ENCODE results near the gene TVP23C. TPM values are rescaled to one million over a fixed set of nuclear protein-coding genes. Genes with fewer than 3 reads are reported as not detected.
"Not testable (repeated sequence)": the region's sequence is repeated elsewhere in the genome, so short reads cannot be mapped to it uniquely, and the experiment has no call there.

TVP23C gene
- total RNA-seq = 24.2 TPM

DNA sequence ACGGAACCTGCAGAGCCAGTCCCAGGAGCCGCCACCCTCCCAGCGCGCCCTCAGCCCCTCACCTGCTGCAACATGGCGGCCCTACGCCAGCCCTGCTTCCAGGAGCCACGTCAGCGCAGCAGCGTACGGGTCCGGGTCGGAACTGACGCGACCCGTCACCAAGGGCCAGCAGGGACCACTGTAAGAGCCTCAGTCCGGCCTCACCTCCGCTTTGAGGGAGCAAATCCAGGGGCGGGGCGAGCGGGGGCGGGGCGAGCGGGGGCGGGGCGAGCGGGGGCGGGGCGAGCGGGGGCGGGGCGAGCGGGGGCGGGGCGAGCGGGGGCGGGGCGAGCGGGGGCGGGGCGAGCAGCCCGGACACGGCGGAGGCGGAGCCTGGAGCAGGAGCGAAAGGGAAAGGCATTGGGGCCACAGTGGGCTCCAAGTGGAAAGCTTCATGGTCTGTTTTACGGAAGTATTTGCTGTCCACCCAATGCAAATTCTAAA lies at the start of gene TVP23C:
Gene TVP23C (minus strand): TSS at position 109 of the 483 bp plus-strand sequence. CDS start 35 bp downstream, at position 74.
- H3K27me3 ChIP-seq (ENCODE audit: insufficient read depth, low read length); H3K9me3 ChIP-seq (ENCODE audit: low read depth, low read length); H3K4me1 ChIP-seq (ENCODE audit: insufficient read depth, low read length): not testable (repeated sequence)
- H3K4me3 ChIP-seq (ENCODE audit: low read length) = peak within 1 kb of the TSS; percentile 57

DNA sequence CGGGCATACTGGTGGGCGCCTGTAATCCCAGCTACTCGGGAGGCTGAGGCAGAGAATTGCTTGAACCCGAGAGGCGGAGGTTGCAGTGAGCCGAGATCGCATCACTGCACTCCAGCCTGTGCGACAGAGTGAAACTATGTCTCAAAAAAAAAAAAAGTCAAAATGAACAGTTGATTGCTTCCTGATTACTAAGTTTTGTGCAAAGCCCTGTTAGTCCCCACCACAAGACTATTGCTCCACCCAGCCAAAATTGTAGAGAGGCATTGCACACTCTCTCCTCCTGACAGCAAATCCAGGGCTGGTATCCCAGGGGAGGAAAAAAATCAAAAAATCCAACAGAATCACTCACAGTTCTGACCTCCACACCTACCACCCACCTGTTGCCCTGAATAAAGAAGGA lies 29.7 kb upstream of the TVP23C start:
- not testable (repeated sequence) for H3K4me3 ChIP-seq (ENCODE audit: low read length); H3K27me3 ChIP-seq (ENCODE audit: insufficient read depth, low read length); H3K4me1 ChIP-seq (ENCODE audit: insufficient read depth, low read length); H3K9me3 ChIP-seq (ENCODE audit: low read depth, low read length)

DNA sequence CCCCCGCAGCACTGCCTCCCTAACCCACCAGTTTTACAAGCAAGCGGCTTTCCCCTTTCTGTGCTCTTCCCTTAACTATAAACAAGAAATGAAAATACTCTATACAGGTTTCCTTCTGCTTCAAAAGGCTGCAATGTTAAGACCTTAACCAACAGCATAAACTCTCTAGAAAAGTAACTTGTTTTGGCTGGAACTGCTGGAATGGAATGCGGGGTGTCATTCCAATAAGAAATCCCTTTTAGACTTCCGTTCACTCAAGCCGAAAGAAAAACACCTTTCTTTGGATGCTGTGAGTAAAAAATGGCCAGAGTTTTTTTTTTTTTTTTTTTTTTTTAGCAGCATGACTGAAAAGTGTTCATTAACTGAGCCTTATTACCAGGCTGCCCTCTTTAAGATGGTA lies 28.7 kb upstream of the TVP23C start:
- not testable (repeated sequence) for H3K4me3 ChIP-seq (ENCODE audit: low read length); H3K9me3 ChIP-seq (ENCODE audit: low read depth, low read length); H3K27me3 ChIP-seq (ENCODE audit: insufficient read depth, low read length); H3K4me1 ChIP-seq (ENCODE audit: insufficient read depth, low read length)

DNA sequence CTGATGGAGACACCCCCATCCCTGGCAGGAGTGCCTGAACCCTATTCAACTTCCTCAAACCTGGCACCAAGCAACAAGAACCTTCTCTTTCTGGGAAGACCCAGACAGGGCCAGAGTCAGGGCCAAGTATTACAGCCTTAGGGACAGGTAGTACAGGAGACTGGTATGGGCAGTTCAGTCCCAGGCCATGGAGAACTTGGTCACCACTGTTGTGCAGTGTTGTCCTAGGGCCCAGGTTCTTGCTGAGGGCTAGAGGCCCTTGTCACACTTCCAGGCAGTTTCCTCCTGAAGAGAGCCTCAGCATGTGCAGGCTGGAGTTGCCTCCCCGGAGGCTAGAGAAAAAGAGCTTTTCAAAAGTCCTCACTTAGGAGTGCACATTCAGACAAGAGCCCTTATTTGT lies 27.6 kb upstream of the TVP23C start:
- not testable (repeated sequence) for H3K9me3 ChIP-seq (ENCODE audit: low read depth, low read length); H3K4me1 ChIP-seq (ENCODE audit: insufficient read depth, low read length); H3K27me3 ChIP-seq (ENCODE audit: insufficient read depth, low read length); H3K4me3 ChIP-seq (ENCODE audit: low read length)

DNA sequence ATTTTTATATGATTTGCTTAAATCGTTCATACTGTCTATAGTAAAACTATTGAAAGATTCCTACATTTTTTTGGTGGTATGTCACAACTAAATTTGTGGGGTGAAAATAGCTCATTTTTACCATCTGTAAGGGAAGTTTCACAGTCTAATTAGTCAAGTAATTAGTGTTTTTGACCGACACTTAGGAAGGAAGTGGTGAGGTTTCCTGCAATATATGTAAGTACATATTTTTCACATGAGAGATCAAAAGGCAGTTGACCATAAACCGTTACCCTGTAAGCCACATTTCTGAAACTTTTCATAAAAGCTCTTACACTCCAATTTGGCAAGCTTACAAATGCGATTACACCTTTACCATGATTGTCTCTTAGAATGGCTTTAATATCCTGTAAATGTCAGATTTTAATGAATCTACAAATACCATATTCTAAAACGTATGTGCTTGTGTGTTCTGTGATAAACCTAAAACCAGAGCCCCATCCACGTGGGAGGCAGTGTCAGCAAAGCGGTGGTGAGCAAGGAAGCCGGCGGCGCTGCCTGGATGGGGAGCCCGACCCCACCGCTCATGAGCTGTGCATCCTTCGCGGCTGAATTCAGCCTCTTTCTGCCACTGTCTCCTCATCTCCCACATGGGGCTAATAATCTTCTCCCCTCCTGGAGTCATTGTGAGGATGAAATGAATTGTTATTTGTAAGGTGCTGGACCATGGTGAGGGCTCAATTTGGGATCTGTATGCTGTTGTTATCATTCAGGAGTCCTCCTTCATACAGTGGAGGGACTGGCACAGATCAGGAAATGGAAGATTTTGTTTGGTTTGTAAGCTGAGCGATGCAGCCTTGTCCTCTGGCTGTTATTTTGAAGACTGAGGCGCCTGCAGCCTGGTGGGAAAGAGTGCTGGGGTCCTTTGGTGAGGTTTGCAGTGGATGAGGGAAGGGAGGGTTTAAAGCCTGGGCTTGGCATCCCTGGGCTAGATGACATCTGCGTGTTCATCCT lies 26.6 kb upstream of the TVP23C start:
- H3K4me3 ChIP-seq (ENCODE audit: low read length); H3K4me1 ChIP-seq (ENCODE audit: insufficient read depth, low read length); H3K9me3 ChIP-seq (ENCODE audit: low read depth, low read length); H3K27me3 ChIP-seq (ENCODE audit: insufficient read depth, low read length): not testable (repeated sequence)

DNA sequence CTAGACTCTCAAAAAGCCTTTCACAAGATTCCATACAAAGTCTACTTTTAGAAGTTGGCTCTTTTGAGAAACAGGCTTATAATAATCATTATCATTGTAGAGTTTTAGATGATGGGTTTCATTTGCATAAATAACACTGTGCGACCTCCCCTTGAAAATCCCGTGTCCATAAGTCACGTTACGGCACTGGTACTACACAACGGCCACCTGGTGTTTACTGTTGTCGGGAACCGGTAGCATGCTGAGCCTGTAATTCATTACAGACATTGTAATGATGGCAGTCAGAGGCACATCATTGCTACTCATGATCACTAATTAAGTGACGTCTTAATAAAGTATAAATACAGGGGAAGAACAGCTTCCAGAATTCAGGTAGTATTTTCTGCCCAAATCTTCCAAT lies 24.7 kb upstream of the TVP23C start:
- not testable (repeated sequence) for H3K4me1 ChIP-seq (ENCODE audit: insufficient read depth, low read length); H3K4me3 ChIP-seq (ENCODE audit: low read length); H3K9me3 ChIP-seq (ENCODE audit: low read depth, low read length); H3K27me3 ChIP-seq (ENCODE audit: insufficient read depth, low read length)

DNA sequence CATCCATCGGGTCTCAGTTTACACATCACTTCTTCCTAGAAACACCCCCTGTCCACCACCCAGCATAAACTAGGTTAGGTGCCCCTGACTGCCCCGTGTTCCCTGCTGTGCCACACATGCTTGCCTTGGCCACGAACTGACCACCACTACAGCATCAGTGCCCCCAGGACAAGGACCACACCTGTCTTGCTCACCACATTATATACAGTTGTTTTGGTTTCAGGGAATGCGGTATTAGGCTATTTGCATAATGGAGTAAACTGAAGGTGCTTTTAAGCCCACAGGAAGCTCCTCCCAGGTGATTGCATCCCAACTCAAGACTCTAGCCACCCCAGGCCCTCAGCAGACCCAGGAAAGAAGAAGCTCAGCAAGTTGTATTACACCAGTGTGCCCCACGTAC lies 20.0 kb upstream of the TVP23C start:
- not testable (repeated sequence) for H3K9me3 ChIP-seq (ENCODE audit: low read depth, low read length); H3K4me3 ChIP-seq (ENCODE audit: low read length); H3K27me3 ChIP-seq (ENCODE audit: insufficient read depth, low read length); H3K4me1 ChIP-seq (ENCODE audit: insufficient read depth, low read length)

DNA sequence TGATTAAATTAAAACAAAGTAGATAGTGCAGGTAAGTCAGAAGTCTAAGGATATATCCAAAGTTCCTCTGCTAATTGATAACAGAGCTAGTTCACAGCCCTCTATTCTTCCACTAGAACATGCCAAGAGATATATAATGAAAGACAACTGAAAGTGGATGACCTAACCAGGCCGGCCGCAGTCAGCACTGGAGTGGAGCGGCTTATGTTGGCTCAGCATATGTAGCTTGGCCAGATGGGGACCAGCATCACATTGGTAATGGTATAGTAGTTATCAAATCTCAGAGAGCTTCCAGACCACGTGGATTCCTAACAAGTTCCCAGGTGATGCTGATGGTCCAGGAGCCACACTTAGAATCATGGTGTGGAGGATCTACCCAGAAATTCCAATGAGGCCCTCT lies 18.2 kb upstream of the TVP23C start:
- not testable (repeated sequence) for H3K4me3 ChIP-seq (ENCODE audit: low read length)

DNA sequence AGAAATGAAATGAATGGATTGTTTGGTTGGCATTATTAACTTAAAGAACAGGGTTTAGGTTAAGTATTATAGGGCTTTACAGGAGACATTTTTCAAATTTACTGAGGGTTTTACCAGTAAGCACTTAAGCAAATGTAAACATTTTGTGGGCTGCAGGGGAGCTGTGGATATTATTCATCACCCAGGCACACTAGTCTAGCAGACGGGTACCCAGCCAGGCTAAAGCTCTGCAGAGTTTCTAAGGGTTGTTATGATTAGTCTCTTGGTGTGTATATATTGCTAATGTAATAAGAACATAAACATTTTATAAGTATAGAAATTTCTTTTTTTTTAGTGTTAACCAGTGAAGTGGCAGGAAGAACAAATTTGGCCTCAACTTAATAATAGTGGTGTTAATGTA lies 13.6 kb upstream of the TVP23C start:
- not testable (repeated sequence) for H3K4me1 ChIP-seq (ENCODE audit: insufficient read depth, low read length); H3K27me3 ChIP-seq (ENCODE audit: insufficient read depth, low read length); H3K4me3 ChIP-seq (ENCODE audit: low read length); H3K9me3 ChIP-seq (ENCODE audit: low read depth, low read length)

More for the DNA sequence above, 18.2 kb upstream of the TVP23C start:
- H3K4me1 ChIP-seq (ENCODE audit: insufficient read depth, low read length); H3K9me3 ChIP-seq (ENCODE audit: low read depth, low read length); H3K27me3 ChIP-seq (ENCODE audit: insufficient read depth, low read length): not testable (repeated sequence)

DNA sequence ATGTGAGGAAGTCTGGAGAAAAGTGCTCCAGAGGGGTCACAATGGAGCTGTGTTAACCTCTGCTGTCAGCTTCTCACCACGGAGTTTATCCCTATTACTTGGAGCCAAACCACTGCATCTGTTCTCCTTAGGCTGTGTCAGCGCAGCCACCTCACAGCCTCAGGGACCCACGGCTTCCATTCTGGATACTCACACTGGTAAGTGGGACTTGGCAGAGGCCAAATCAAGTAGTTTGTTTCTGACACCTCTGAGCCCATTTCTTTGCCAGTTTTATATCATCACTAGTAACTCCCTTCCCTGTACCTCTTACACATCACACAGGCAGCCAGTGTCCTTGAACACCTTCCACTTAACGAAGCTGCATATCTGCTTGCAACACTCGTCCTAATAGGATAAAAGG lies 11.4 kb upstream of the TVP23C start:
- H3K9me3 ChIP-seq (ENCODE audit: low read depth, low read length); H3K4me1 ChIP-seq (ENCODE audit: insufficient read depth, low read length); H3K27me3 ChIP-seq (ENCODE audit: insufficient read depth, low read length); H3K4me3 ChIP-seq (ENCODE audit: low read length): not testable (repeated sequence)

DNA sequence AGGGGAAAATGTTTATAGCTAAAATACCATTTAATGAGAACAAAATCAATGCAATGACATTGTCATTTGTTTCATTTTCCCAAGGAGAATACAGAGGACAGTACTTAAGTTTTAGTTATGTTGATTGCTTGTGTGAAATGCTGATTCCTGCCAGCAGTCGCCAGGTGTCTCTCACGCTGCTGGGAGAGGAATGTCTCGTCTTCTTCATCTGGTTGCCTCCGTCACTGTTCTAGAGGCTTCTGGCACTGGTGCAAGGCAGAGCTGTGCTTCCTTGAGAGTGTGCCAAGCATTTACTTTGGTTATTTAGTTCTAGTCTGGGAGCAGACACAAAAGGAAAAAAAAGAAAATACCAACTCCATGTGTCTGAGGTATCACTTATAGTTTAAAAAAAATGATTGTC lies 10.6 kb upstream of the TVP23C start:
- not testable (repeated sequence) for H3K4me3 ChIP-seq (ENCODE audit: low read length); H3K27me3 ChIP-seq (ENCODE audit: insufficient read depth, low read length); H3K9me3 ChIP-seq (ENCODE audit: low read depth, low read length); H3K4me1 ChIP-seq (ENCODE audit: insufficient read depth, low read length)

DNA sequence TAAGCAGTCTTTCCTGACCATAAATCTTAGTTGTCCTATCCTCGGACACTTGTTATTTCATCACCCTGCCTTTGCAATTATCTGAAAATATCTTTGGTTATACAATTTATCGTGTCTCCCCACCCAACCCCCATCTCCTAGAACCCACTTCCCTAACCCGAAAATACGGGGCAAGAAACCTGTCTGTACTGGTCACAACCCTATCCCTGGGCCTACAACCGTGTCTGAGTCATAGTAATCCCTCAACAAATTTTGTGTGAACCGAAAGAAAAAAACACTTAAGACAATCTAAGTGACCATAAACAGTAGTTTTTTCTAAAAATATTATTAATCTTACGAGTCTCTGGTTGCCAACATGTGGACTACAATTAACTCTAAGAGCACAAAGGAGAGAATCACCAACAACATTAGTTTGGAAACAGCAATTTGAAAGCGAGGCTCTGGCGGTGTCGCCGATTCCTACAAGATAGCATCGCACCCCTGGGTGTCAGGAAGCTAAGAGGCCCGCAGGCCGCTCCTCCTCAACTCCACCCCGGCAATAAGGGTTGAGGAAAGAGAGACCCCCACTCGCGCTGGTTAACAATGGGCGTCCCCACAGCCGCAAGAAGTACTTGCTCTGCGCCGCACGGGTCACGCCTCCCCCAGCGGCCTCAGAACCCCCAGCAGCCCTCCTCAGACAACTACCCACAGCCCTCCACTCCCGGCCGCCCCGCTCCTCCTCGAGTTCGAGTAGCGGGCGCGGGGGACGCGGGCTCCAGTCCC lies 489 bp downstream of the TVP23C start:
- H3K27me3 ChIP-seq (ENCODE audit: insufficient read depth, low read length); H3K4me1 ChIP-seq (ENCODE audit: insufficient read depth, low read length); H3K9me3 ChIP-seq (ENCODE audit: low read depth, low read length): not testable (repeated sequence)
- peak overlapping the region; percentile 57 for H3K4me3 ChIP-seq (ENCODE audit: low read length)

DNA sequence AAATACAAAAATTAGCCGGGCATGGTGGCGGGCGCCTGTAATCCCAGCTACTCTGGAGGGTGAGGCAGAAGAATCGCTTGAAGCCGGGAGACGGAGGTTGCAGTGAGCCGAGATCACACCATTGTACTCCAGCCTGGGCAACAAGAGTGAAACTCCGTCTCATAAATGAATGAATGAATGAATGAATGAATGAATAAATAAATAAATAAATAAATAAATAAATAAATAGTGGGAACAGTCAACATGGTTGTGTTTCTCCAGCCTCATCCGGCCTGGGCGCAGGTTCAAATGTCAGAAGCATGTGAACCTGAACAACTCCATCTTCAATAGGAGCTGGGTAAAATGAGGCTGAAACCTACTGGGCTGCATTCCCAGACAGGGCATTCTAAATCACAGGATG lies 1.8 kb downstream of the TVP23C start:
- H3K4me1 ChIP-seq (ENCODE audit: insufficient read depth, low read length); H3K27me3 ChIP-seq (ENCODE audit: insufficient read depth, low read length); H3K9me3 ChIP-seq (ENCODE audit: low read depth, low read length); H3K4me3 ChIP-seq (ENCODE audit: low read length): not testable (repeated sequence)

DNA sequence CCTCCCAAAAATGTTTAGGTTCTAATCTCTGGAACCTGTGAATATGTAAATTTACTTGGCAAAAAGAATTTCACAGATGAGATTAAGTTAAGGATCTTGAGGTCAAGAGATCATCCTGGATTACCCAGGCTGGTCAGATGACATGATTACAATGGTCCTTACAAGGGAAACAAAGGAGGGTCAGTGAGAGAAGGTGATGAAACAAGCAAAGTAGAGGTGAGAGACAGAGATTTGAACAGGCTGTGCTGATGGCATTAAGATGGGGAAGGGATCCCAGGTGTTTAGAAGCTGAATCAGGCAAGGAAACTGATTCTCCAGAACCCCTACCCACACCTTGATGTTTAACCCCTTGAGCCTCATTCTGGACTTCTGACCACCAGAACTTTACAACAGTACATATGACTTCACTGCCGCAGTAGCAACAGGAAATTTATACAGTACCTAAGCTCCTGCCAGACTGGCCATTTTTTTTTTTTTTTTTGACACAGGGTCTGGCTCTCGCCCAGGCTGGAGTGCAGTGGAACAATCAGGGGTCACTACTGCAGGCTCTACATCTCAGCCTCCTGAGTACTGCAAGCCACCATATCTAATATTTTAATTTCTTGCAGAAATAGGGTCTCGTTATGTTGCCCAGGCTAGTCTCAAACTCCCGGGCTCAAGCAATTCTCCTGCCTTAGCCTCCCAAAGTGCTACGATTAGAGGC lies 4.7 kb downstream of the TVP23C start:
- H3K4me3 ChIP-seq (ENCODE audit: low read length); H3K9me3 ChIP-seq (ENCODE audit: low read depth, low read length); H3K27me3 ChIP-seq (ENCODE audit: insufficient read depth, low read length); H3K4me1 ChIP-seq (ENCODE audit: insufficient read depth, low read length): not testable (repeated sequence)

DNA sequence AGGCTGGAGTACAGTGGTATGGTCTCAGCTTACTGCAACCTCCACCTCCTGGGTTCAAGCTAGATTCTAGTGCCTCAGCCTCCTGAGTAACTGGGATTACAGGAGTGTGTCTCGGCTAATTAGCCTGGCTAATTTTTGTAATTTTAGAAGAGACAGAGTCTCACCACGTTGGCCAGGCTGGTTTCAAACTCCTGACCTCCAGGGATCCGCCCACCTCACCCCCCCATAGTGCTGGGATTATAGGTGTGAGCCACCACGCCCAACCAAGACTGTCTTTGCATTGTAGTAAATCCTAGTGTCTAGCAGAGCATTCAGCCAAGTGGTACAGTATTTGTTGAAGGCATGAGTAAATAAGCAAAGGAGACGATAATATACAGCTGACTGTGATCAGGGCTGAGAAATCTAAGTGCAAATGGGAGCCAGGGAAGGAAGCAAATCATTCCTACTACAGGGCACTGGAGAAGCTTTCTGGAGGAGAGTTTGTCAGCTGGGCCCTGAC lies 5.9 kb downstream of the TVP23C start:
- H3K27me3 ChIP-seq (ENCODE audit: insufficient read depth, low read length); H3K9me3 ChIP-seq (ENCODE audit: low read depth, low read length); H3K4me3 ChIP-seq (ENCODE audit: low read length); H3K4me1 ChIP-seq (ENCODE audit: insufficient read depth, low read length): not testable (repeated sequence)
